Measurements from ENCODE around the gene EML6. TPM values are rescaled to one million over a fixed set of nuclear protein-coding genes. Genes with fewer than 3 reads are reported as not detected.
A peak's percentile ranks its signal among the peaks of the same experiment; 100 is the strongest.
"Not testable (repeated sequence)": the region's sequence is repeated elsewhere in the genome, so short reads cannot be mapped to it uniquely, and the experiment has no call there.

EML6 gene
- total and polyA plus RNA-seq, 5 donors, result 0.26 to 1.5 (median 0.72) TPM

GRCh38 chr2:54981385-54981784 is 257.9 kb downstream of the EML6 start:
- intact Hi-C loops (cut with DNase I), result no loop called here
- no peak overlapping the region for H3K27ac ChIP-seq (ENCODE audit: low read length)
- DNase-seq, result no peak
- ATAC-seq, result no peak
- WGBS, result 88% methylated on average over 2 of the region's 2 CpGs
- H3K9me3 ChIP-seq (ENCODE audit: control insufficient read depth, low read length), result no peaks in the 10 kb centered on the region
- H3K4me1 ChIP-seq (ENCODE audit: control insufficient read depth, insufficient read depth, low read length), result peaks cover 5% of the 10 kb centered on the region
- no peaks in the 10 kb centered on the region for H3K27me3 ChIP-seq (ENCODE audit: control insufficient read depth, insufficient read depth)
- H3K4me3 ChIP-seq (ENCODE audit: low read length), result no peak overlapping the region

DNA sequence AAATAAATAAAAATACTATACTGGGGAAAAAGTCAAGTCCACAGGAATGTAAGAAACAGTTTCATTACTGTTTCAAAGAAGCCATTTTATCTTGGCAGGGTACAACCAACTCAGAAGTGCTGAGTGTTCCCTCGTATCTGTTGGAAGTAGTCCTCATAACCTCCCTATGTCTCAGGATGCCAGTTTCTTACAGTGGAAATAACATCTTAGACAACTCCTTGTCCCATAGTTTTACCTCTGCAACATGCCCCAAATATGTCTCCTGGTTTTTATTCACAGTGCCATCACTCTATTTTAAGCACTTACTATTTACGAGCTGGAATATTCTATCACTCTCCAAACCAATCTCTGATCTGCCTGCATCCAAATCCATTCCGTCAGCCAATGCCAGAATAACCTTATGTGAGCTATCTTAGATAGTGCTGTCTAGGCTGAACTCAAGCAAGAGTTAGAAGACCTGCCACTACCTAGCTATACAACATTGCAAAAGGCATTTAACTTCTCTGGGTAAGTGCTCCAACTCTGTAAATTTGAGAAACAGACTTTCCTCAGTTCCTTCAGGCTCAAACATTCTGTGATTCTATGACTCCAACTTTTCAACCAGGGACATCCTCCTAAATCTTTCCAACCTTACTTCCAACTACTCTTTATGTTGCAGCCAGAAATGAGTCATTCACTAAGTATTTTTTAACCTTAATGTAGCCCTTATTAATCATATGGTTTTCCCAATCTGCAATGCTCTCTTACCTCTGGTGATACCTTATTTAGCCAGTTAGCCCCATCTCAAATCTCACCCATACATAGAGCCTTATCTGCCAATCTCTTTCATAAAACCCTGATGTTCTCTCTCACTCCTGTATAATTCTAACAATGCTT is 260.1 kb downstream of the EML6 start:
- H3K27ac ChIP-seq (ENCODE audit: low read length), result no peak overlapping the region
- DNase-seq (no peak), ATAC-seq (peak; percentile 47 to 48)
- no peaks in the 10 kb centered on the region for H3K9me3 ChIP-seq (ENCODE audit: control insufficient read depth, low read length)
- 31% methylated on average over 3 of the region's 3 CpGs for WGBS
- H3K27me3 ChIP-seq (ENCODE audit: control insufficient read depth, insufficient read depth), result no peaks in the 10 kb centered on the region
- peaks cover 3% of the 10 kb centered on the region for H3K4me1 ChIP-seq (ENCODE audit: control insufficient read depth, insufficient read depth, low read length)
- no peak overlapping the region for H3K4me3 ChIP-seq (ENCODE audit: low read length)
- intact Hi-C loops (cut with DNase I), result no loop called here

DNA sequence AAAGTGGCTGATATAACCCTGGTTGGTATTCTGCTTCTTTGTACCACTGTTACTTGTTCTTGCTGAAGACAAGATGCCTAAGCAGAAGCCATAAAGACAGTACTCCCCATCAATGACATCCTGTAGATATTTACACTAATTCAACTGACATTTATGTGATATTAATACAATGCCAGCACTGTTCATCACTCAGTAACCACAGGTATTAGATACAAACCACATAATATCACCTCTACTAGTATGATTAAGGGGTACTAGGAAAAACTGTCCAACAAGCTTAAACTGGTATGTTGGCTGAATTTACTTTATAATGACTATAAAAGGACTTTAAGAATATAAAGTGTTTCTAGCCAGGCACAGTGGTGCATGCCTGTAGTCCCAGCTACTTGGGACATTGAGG is 261.0 kb downstream of the EML6 start:
- H3K4me3 ChIP-seq (ENCODE audit: low read length), result no peak overlapping the region

GRCh38 chr2:54986264-54986663 is 262.8 kb downstream of the EML6 start:
- Histone ChIP-seq H3K4me3 (ENCODE audit: low read length) (no peak overlapping the region), H3K27ac (ENCODE audit: low read length) (no peak overlapping the region), H3K4me1 (ENCODE audit: control insufficient read depth, insufficient read depth, low read length) (peaks cover 2% of the 10 kb centered on the region), H3K9me3 (ENCODE audit: control insufficient read depth, low read length) (no peaks in the 10 kb centered on the region), H3K27me3 (ENCODE audit: control insufficient read depth, insufficient read depth) (no peaks in the 10 kb centered on the region)
- intact Hi-C loops (cut with DNase I), result no loop called here
- WGBS, result 69% methylated on average over 3 of the region's 3 CpGs
- ATAC-seq (no peak), DNase-seq (no peak)

More for the DNA sequence above, 261.0 kb downstream of the EML6 start:
- Histone ChIP-seq H3K4me1 (ENCODE audit: control insufficient read depth, insufficient read depth, low read length) (peaks cover 3% of the 10 kb centered on the region), H3K27ac (ENCODE audit: low read length) (no peak overlapping the region), H3K27me3 (ENCODE audit: control insufficient read depth, insufficient read depth) (no peaks in the 10 kb centered on the region), H3K9me3 (ENCODE audit: control insufficient read depth, low read length) (no peaks in the 10 kb centered on the region)
- intact Hi-C loops (cut with DNase I), result no loop called here
- ATAC-seq (no peak), DNase-seq (no peak)

- Histone ChIP-seq H3K27me3 (ENCODE audit: control insufficient read depth, insufficient read depth) (no peaks in the 10 kb centered on the region), H3K9me3 (ENCODE audit: control insufficient read depth, low read length) (no peaks in the 10 kb centered on the region), H3K4me1 (ENCODE audit: control insufficient read depth, insufficient read depth, low read length) (peaks cover 2% of the 10 kb centered on the region), H3K27ac (ENCODE audit: low read length) (no peak overlapping the region), H3K4me3 (ENCODE audit: low read length) (no peak overlapping the region)
- ATAC-seq (no peak), DNase-seq (no peak)
- WGBS, result 88% methylated on average over 3 of the region's 3 CpGs
- intact Hi-C loops (cut with DNase I), result no loop called here
Observed at GRCh38 chr2:54988612-54989011, 265.1 kb downstream of the EML6 start.

- H3K4me1 ChIP-seq (ENCODE audit: control insufficient read depth, insufficient read depth, low read length); H3K27ac ChIP-seq (ENCODE audit: low read length); H3K4me3 ChIP-seq (ENCODE audit: low read length); H3K9me3 ChIP-seq (ENCODE audit: control insufficient read depth, low read length); ATAC-seq; H3K27me3 ChIP-seq (ENCODE audit: control insufficient read depth, insufficient read depth); intact Hi-C loops (cut with DNase I): not testable (repeated sequence)
- DNase-seq, result peak in 1 of 3 donors; percentile 41
- WGBS, result 97% methylated on average over 19 of the region's 19 CpGs
Observed at GRCh38 chr2:54990694-54991093, 267.2 kb downstream of the EML6 start.

- Histone ChIP-seq H3K4me3 (ENCODE audit: low read length) (no peak overlapping the region), H3K27ac (ENCODE audit: low read length) (no peak overlapping the region), H3K9me3 (ENCODE audit: control insufficient read depth, low read length) (no peaks in the 10 kb centered on the region), H3K4me1 (ENCODE audit: control insufficient read depth, insufficient read depth, low read length) (no peaks in the 10 kb centered on the region), H3K27me3 (ENCODE audit: control insufficient read depth, insufficient read depth) (no peaks in the 10 kb centered on the region)
- DNase-seq (no peak), ATAC-seq (no peak)
- intact Hi-C loops (cut with DNase I), result no loop called here
- 94% methylated on average over 3 of the region's 3 CpGs for WGBS
Observed at GRCh38 chr2:54995553-54995952, 272.1 kb downstream of the EML6 start.

GRCh38 chr2:54997826-54998225 is 274.4 kb downstream of the EML6 start:
- H3K4me1 ChIP-seq (ENCODE audit: control insufficient read depth, insufficient read depth, low read length), result no peaks in the 10 kb centered on the region
- WGBS, result 85% methylated on average over 1 of the region's 1 CpG
- H3K27me3 ChIP-seq (ENCODE audit: control insufficient read depth, insufficient read depth), result no peaks in the 10 kb centered on the region
- no peak overlapping the region for H3K4me3 ChIP-seq (ENCODE audit: low read length)
- H3K27ac ChIP-seq (ENCODE audit: low read length), result no peak overlapping the region
- DNase-seq (no peak), ATAC-seq (no peak)
- intact Hi-C loops (cut with DNase I), result no loop called here
- no peaks in the 10 kb centered on the region for H3K9me3 ChIP-seq (ENCODE audit: control insufficient read depth, low read length)

- WGBS, result 8% methylated on average over 3 of the region's 3 CpGs
- Histone ChIP-seq H3K4me3 (ENCODE audit: low read length) (peak overlapping the region; percentile 20), H3K4me1 (ENCODE audit: control insufficient read depth, insufficient read depth, low read length) (no peaks in the 10 kb centered on the region), H3K27me3 (ENCODE audit: control insufficient read depth, insufficient read depth) (no peaks in the 10 kb centered on the region), H3K27ac (ENCODE audit: low read length) (no peak overlapping the region), H3K9me3 (ENCODE audit: control insufficient read depth, low read length) (no peaks in the 10 kb centered on the region)
- DNase-seq (no peak), ATAC-seq (no peak)
- intact Hi-C loops (cut with DNase I), result no loop called here
Observed at GRCh38 chr2:54999182-54999581, 275.7 kb downstream of the EML6 start.

DNA sequence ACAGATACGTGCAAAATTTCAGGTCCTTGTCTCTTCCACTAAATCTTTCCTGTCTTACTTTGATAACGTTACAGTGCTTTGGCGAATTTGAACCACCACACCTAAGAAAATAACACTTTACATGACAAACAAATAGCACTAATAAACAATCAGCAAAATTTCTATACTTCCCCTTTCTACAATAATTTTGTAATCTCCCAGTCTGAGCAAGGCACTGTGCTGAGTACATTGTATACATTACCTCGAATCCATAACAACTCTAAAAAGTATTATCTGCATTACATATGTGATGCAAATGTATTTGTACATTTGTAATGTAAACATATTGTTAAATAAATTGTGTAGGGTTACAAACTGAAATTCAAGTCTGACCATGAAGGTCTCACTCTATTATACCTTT is 276.9 kb downstream of the EML6 start:
- intact Hi-C loops (cut with DNase I), result no loop called here
- H3K4me3 ChIP-seq (ENCODE audit: low read length), result no peak overlapping the region
- H3K27ac ChIP-seq (ENCODE audit: low read length), result no peak overlapping the region
- WGBS, result 55% methylated on average over 4 of the region's 4 CpGs
- no peak for DNase-seq
- H3K4me1 ChIP-seq (ENCODE audit: control insufficient read depth, insufficient read depth, low read length), result no peaks in the 10 kb centered on the region
- no peaks in the 10 kb centered on the region for H3K27me3 ChIP-seq (ENCODE audit: control insufficient read depth, insufficient read depth)
- no peaks in the 10 kb centered on the region for H3K9me3 ChIP-seq (ENCODE audit: control insufficient read depth, low read length)
- no peak for ATAC-seq

DNA sequence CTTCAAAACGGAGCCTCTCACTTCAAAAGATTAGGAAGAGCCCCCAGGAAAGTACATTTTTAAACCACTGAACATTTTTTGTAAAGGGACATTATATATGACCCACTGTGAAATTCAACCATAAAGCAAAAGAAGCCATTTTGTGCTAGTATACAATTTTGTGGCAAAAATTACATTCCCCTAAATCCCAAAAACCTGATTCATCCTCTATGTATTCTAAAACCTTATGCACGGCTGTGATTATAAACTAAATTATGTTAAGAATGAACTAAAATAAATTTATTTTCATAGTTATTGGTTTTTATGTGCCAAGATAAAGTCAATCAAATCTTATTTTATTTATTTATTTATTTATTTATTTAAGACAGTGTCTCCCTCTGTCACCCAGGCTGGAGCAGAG is 278.3 kb downstream of the EML6 start:
- no peak for DNase-seq
- H3K4me3 ChIP-seq (ENCODE audit: low read length), result no peak overlapping the region
- no peaks in the 10 kb centered on the region for H3K4me1 ChIP-seq (ENCODE audit: control insufficient read depth, insufficient read depth, low read length)
- 71% methylated on average over 2 of the region's 2 CpGs for whole genome bisulfite sequencing
- H3K27ac ChIP-seq (ENCODE audit: low read length), result no peak overlapping the region
- ATAC-seq, result no peak
- intact Hi-C loops (cut with DNase I), result no loop called here
- no peaks in the 10 kb centered on the region for H3K9me3 ChIP-seq (ENCODE audit: control insufficient read depth, low read length)
- H3K27me3 ChIP-seq (ENCODE audit: control insufficient read depth, insufficient read depth), result no peaks in the 10 kb centered on the region

Measured in right cardiac atrium (tissue), 5 donors.